GM21515 (cell line): ENCODE data around the gene ANXA4.
A peak's percentile ranks its signal among the peaks of the same experiment; 100 is the strongest.

Experiments used
- ATAC-seq: cut with Tn5 transposase; IDR thresholded peaks from one replicate; pipeline ENCODE4 v1.9.1; 2021; ENCODE audit not compliant: unreplicated experiment

ANXA4 gene

DNA sequence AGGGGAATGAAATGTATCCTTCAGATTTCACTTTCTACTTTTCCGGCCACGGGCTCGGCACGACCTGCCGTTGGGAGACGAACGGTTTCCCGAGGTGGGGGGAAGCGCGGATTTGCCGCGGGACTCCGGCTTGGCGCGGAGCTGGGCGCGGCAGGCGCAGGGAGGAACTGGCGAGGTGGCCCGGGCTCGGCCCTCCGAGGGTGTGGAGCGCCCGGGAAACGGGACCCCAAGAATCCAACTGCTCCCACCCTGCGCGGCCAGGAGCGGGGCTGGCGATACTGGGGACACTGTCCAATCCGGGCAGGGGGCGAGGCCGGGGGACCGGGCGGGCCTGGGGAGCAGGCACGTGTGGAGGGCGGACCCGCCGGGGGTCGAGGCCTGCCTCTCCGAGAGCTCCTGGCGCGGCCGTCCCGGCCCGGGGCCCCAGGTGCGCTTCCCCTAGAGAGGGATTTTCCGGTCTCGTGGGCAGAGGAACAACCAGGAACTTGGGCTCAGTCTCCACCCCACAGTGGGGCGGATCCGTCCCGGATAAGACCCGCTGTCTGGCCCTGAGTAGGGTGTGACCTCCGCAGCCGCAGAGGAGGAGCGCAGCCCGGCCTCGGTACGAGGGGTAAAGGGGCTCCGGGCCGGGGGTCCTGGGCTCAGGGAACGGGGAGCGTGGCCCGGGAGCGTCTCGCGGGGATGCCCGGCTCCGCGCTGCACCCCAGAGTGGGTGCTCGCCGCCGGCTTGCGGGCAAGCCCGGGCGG, at the start of gene ANXA4:
Gene ANXA4 (plus strand): TSS at position 560 of the 747 bp plus-strand sequence. CDS start 39,432 bp downstream, outside the sequence.
- ATAC-seq: peak; percentile 91

DNA sequence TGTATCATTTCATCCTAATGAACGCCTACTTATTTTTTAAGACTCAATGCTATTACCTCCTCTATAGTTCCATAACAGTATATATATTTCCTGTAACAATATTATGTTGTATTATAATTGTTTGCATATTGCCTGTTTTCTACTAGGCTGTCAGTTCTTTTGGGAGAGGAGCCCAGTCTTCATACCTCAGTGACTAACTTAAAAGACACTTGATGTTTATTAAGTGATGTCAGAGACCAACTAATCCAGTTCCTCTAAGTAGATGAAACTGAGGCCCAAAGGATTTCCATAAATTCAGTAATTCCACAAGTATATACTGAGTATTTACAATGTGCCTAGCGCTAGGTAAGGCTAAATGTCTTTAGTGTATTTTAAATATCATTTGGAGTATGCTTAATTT, 49.5 kb upstream of the ANXA4 start:
- ATAC-seq: no peak

DNA sequence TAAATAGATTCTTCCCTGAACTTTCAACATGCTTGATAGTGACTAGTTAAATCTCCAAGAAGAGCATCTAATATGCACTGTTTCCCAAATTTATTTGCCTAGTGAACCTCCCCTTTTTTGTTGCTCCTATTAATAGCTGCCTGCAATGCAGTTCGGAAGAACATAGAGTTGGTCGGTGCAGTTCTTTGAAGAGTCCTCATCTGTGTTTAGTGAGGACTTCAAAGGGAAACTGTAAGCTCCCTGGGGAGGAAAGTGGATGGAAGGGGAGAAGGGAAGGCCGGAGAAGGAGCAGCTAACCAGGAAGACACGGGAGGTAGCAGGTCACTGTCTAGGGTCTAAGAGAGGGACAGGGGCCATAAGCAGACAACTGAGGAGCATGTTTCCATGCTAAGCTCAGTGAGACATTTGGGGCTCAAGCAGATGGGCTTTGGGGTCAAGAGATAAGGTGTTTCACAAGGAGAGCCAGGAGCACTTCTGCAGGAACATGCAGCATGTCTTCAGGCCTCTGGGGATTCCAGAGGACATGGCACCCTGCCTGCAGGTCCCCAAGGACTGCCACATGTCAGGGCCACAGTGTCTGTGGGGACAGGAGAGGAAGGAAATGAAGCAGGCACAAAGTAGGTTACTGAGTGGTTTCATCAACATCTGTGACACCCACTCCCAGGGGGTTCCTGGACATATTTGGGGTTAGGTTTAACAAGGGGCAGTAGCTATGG, 48.7 kb upstream of the ANXA4 start:
- no peak for ATAC-seq

DNA sequence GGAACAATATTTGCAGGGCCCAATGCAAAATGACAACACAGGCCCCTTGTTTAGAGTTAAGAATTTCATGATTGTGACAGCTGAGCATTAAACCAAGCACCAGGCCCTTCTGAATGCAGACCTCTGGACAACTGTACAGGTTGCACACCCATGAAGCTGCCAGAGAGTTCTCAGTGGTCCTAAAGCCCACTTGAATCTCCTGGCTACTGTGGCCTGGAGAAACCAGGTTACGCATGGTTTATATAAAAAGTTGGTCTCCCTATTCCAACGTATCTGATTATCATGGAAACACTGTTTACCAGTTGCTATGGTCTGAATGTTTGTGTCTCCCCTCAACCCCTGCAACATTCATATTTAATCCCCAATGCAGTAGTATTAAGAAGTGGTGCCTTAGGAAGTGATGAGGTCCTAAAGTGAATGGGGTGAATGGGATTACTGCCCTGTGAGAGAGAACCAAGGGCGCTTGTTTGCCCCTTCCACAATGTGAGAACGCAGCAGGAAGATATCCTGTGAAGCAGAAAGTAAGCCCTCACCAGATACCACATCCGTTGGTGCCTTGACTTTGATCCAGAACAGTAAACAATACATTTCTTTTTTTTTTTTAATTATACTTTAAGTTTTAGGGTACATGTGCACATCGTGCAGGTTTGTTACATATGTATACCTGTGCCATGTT, 48.0 kb upstream of the ANXA4 start:
- ATAC-seq: no peak

DNA sequence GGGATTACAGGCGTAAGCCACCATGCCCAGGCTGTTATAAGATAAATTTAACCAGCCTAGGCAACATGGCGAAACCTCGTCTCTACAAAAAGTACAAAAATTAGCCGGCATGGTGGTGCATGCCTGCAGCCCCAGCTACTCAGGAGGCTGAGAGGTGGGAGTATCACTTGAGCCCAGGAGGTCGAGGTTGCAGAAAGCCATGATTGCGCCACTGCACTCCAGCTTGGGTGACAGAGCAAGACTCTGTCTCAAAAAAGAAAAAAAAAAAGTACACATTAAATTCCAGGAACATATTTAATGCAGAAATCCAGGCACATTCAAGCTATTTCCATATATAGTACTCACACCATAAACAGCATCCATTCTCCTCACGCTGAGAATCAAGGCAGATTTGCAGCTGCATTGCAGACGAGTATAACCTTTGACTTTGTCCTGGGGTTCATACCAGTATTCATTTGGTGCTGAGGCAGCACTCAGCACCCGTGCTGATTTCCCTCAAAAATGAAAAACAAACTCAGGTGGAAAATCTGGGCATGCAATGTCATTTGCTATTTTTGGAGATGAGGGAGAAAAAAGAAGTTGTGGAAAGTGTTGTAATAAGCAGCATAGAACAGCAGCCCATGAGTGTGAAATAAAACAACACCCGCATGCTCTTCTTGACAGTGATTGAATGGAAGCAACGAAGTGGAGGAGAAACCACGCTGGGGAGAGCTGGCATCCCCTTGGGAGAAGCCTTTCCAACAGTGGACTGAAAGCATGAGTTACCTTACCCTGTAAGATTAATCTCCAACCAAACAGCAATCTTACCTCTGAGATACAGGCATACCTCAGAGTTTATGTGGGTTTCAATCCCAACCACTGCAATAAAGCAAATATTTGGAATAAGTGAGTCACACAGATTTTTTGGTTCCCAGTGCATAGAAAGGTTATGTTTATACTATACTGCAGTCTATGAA, 46.8 kb upstream of the ANXA4 start:
- no peak for ATAC-seq

DNA sequence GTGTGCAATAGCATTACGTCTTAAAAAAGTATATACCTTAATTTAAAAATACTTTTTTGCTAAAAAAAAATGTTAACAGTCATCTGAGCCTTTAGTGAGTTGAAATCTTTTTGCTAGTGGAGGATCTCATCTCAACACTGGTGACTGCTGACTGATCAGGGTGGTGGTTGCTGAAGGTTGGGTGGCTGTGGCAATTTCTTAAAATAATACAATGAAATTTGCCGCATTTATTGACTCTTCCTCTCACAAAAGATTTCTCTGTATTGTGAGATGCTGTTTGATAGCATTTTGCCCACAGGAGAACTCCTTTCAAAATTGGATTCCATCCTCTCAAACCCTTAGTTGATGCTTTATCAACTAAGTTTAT, 46.1 kb upstream of the ANXA4 start:
- no peak for ATAC-seq

DNA sequence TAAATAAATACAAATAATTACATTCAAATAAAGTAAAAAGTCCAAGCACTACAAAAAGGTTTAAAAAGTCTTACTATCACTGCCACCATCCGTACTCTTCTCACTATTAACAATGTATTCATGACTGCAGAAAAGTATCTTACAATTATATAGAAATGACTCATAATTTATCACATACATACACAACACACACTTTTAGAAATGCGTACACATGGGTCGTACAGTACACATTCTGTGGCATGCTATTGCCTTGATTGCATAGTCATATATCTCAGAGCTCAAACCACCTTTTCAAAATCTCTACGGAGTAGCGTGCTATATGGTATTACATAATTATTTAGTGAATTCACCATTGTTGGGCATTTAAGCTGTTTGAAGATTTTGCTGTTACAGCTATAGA, 41.6 kb upstream of the ANXA4 start:
- no peak for ATAC-seq

DNA sequence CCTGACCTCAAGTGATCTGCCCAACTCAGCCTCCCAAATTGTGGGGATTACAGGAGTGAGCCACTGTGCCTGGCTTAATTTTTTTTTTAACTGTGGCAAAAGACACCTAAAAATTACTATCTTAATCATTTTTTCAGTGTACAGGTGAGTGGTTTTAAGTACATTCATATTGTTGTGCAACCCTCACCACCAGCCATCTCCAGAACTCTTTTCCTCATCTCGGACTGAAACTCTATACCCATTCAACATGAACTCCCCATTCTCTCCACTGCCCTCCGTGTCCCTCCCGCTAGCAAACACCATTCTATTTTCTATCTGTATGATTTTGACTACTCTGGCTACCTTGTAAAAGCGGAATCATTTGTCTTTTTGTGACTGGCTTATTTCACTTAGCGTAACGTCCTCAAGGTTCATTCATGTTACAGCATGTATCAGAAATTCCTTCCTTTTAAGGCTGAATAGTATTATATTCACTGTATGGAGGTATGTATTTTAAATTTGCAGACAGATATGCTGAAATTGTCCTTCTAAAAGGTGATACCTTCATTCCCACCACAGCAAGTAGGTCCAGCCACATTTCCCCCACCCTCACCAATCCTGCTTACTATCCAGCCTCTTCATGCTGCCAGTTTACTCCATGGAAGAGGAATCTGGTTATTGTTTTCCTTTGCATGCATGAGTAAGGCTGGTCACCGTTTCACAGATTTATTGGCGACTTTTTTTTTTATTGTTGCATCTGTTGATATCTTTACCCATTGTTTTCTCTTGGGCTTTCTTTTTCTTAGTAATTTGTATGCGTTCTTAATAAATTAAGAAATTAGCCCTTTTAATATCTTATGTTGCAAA, 40.6 kb upstream of the ANXA4 start:
- ATAC-seq: no peak

DNA sequence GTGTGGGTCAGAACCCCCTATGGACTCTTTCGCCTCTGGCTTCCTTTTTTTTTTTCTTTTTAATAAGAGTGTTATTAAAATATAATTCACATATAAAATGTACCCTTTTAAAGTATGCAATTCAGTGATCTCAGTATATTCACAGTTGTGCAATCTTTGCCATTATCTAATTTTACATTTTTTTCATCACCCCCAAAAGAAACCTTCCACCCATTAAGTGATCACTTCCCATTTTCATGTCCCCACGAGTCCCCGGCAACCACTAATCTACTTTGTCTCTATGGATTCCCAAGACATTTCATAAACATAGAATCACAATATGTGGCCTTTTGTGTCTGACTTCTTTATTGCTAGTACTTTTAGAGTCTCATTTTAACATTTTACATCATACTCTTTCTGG, 38.7 kb upstream of the ANXA4 start:
- ATAC-seq: no peak

DNA sequence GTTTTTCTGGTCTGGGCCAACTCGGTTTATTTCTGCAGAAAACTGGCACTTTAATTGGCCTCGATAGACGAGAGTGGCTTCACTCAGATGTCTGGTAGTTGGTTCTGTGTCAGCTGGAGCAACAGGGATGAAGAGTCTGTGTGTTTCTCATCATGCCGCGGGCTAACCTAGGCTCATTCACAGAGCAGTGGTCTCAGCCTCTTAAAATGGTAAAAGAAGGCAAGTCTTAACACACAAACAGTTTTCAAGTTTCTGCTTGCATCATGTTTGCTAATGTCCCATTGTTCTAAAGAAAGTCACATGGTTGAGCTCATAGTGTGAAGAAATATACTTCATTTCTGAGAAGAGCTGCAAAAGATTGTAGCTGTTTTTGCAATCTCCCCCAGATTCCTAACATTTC, 37.5 kb upstream of the ANXA4 start:
- ATAC-seq: no peak

DNA sequence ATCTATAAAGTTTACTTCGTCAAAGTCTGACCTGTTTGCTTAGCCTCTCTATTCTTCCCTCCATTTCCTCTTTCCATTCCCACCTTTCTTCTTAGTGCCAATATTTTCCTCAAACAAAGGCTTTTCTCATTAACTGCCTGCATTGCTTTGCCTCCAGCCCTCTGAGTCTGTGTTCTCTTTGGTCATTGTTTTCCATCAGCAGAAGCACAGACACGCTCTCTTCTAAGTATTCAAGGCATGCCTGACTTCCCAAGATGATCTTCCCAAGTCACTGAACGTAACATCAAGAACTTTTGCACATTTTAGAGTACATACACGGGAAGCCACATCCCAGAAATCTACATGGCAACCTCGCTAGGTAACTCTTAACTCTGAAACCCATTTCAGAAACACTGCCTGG, 32.6 kb upstream of the ANXA4 start:
- no peak for ATAC-seq

DNA sequence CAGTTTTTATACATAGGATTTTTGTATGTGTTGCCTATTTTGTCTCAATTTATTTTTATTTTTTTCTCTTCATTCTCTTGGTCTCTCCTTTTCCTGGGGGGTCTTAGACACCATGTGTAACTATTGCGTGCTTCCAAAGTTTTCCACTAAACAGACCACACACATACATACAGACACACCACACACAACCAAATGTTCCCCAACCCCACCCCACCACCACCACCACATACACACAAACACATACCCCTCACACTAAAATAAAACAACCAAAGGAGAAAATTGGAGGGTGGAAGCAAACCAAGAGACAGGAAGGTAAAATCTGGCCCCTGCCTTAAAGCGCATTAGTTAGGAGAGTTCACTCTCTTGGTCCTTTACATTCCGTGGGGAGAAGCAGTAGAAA, 30.0 kb upstream of the ANXA4 start:
- no peak for ATAC-seq

DNA sequence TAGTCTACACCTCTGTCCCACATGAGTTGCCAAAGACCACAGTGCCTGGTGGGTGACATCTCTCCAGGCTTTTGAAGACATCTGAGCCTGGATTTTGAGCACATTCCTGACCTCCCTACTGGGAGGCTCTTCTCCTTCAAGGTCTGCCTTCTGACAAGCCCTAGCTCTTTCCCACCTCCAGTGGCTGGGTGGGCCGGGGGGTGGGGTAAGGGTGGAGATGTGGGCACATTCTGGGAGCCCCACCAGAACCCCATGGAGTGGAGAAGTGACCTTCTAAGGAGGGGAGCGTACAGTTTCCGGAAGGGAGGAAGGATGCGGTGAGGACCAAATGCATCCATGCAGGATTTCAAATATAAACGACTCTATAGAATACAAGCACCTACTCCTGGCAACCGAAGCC, 27.9 kb upstream of the ANXA4 start:
- ATAC-seq: no peak

DNA sequence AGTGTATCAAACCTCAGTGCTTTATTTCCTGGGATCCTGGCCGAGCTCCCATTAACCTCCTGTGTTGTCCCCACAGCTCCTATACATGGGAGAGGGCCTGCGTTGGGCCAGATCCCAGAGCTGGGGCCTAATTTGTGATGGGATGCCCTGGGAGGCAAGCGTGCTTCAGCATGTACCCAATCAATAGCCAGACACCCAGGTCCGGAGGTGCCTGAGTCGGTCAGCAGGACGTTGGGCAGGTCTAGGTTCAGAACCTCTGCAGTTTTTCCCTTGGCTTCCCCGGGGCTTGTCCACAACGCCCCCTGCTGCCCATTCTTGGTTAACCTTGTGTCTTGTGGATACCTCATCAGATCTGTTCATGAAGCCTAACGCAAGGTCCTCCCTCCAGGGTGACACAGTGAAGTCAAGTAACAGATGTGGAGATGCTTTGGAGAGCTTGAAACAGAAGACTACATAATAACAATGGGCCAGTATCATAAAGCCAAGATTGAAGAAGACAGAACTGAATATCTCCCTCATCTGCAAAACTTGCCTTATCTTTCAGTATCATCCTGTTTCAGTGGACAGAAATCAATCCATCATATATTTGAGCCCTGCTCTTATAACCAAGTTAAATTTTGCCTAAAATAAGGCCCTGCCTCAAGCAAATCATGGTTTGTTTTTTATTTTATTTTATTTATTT, 27.3 kb upstream of the ANXA4 start:
- peak; percentile 69 for ATAC-seq

DNA sequence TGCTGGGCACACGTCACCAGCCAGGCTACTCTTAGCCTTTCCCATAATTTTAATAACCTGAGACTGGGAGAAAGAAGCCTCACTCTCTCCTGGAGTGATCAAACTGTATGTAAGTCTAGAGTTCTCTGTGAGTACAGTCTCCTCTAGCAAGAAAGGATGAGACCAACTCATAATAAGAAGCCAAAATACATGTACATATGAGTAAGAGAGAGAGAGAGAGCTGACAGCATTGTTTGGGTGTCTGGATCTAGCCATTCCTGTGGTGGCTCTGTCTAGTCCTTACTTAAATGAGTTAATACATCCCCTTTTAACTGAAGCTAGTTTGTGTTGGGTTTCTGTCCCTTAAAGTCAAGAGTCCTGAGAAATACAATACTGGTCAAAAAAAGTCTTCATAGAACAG, 26.0 kb upstream of the ANXA4 start:
- no peak for ATAC-seq

DNA sequence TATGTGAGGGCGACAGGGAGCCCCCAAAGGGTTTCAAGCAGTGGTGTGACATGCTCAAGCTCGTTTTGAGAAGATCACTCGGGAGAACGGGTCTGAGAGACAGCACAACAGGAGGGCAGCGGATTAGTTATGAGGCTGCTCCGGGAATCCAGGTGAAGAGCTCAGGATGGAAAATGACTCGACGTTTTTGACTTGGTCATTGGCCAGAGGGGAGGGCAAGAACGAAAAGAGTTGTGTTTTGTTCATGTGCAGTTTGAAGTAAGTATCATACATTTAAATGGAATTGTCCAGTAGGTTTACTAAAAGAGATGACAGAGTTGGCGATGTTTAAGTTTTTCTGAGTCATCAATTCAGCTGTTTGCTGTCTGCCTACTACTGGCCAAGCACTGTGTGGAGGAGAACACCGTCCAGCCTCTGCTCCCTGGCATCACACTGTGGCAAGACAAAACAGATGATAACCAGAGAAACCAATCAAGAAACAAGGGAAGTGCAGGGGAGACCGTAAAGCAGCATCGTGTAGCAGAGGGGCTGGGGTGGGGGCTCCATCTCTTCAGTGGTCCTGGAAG, 25.3 kb upstream of the ANXA4 start:
- ATAC-seq: no peak

DNA sequence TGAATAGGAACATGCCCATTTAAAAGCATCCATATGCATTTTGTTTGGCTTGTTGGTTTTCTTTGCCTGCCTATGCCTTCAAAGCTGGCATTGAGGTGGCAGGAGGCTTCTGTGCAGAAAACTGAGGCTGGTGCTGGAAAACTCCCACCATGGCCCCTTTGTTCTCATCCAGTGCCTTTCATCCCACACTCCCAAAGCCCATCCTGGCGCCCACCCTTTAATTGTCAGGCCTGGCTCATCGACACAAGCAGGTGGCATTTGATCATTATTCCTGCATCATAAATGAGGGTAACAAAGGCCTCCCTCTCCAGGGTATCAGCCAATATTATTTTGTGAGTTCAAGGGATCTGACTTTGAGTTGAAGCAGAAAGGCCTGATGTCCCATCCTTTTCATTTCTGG, 24.7 kb upstream of the ANXA4 start:
- ATAC-seq: no peak

DNA sequence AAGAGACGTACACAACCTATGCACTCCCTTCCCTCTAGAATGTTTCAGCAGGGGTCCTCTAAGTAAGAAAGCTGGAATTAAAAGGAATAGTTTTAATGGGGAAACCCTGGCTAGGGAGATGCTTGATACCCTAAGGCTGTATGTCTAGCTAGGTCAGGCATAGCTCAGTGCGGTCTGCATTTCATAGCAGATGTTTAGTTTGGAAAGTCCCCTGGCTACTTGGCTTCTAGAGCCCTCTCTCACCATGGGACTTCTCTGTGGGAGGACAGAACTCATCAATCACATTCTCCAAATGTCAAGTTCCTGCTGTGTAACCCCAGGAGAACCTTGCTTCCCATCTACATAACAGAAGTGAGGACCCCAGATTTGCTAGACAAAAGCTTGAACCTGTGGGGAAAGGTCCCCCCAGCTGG, 24.1 kb upstream of the ANXA4 start:
- no peak for ATAC-seq

DNA sequence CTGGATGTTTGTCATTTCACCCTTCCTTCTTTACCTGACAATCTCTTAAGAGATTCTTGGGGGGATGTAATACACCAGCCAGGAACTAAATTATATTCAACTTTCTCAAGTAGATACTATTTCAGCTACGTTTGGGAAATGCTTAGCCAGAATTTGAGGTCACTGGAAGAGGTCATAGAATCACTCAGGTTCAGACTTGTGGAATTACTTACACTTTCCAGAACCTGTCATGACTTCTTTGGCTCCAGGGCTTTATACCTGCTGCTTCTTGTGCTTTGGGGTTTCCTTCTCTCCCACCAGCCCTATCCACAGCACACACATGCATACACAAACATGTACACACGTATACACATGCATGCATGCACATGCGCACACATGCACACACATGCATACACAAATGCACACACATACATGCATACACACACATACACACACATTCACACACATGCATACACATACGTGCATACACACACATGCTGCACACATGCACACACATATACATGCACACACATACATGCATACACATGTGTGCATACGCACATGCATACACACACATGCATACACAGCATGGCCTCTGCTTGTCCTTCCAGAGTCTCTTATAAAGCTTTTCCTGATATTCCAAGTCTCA, 23.5 kb upstream of the ANXA4 start:
- ATAC-seq: no peak
